Right lobe of liver (tissue), 4 donors: ENCODE measurements around the gene SEC63.

Experiments used
- CTCF ChIP-seq, 4 donors: fragments of 200-600 bp in 3 of 4; fragments of 450-650 bp in 1 of 4; IDR thresholded peaks; one replicate each; pipeline versions ENCODE4 v1.5.1 to v1.8.0; 2016 to 2022; ENCODE audit warnings: antibody characterized with exemption in 4 of 4, mild to moderate bottlenecking in 2 of 4
- POLR2A ChIP-seq: fragments of 450-650 bp; IDR thresholded peaks from one replicate; pipeline ENCODE4 v1.6.1; 2017; ENCODE audit warnings: antibody characterized with exemption, mild to moderate bottlenecking
- donor health status: DM: no; HTN: no; CAD: no.
- donor health status: DM: no; HTN: no; CAD: no.
- donor health status: DM: no; HTN: yes; CAD: no.

GRCh38 chr6:107869871-107870270 is 88.1 kb downstream of the SEC63 start:
- no peak for TF ChIP-seq CTCF (IDR thresholded peaks at IDR 0.05)
- no peak for TF ChIP-seq POLR2A
